PFSK-1 (cell line): Measurements from ENCODE around the gene FOXJ3.

Experiments used
- POLR2AphosphoS5 ChIP-seq: IDR thresholded peaks from 2 replicates; pipeline ENCODE4 v1.6.1; 2012; ENCODE audit warnings: low read depth, mild to moderate bottlenecking, control low read depth, low read length, moderate library complexity
- SIN3A ChIP-seq: IDR thresholded peaks from 2 replicates; pipeline ENCODE4 v1.6.1; 2012; ENCODE audit warnings: mild to moderate bottlenecking, low read length, moderate library complexity, borderline replicate concordance; ENCODE audit not compliant: insufficient read depth
- TAF1 ChIP-seq: IDR thresholded peaks from 2 replicates; pipeline ENCODE4 v1.6.1; 2012; ENCODE audit warnings: low read length, control low read depth, borderline replicate concordance; ENCODE audit not compliant: insufficient read depth
- TF ChIP-seq, protein P1 (sequence below), 2 experiments: IDR thresholded peaks; 2 replicates each; pipeline versions ENCODE4 v1.6.1 to v1.8.0; 2011 to 2012; ENCODE audit warnings: low read depth in 2 of 2, low read length in 2 of 2, control low read depth in 1 of 2, inconsistent platforms in 1 of 2, mild to moderate bottlenecking in 1 of 2, moderate library complexity in 1 of 2; ENCODE audit not compliant: insufficient read depth in 1 of 2

DNA sequence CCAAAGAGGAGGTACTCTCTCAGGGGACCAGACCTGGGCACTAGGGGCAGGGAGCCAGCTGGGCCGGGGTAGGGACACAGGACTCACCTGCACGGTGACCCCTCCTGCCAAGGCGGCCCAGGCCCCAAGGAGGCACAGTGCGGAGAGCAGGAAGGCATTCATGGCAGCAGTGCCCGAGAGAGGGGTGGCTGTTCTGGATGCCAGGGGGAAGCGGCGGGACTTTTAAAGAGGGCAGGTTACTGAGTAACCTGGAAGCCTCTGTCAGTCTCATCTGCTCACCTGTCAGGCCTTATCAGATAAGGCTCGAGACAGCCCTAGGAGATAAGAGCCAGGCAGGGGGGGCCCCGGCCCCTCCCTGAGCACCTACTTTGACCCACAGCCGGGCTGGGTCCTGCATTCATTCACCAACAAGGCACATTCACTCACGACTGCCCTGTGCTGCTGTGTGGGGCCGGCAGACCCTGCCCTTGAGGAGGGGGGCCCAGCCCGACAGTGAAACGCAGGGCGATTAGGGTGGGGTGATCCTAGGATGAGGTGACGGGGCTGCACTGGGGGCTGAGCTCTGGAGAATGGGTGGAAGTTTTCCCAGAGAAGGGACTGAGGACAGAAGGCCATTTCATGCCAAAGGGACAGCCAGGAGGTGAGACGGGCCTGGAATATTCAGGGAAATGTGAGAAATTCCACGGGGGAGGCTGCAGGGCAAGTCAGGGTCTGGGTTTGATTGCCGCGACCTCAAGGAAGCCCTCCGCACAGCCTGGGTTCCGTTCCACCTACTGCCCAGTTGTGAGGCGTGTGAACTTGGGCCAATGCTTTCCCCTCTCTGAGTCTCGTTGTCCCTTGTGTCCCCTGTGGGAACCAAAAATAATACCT, 170.2 kb downstream of the FOXJ3 start, which contains the start of gene GUCA2A:
- TF ChIP-seq TAF1 (no peak), SIN3A (no peak), POLR2AphosphoS5 (no peak)
- TF ChIP-seq, protein P1, sequence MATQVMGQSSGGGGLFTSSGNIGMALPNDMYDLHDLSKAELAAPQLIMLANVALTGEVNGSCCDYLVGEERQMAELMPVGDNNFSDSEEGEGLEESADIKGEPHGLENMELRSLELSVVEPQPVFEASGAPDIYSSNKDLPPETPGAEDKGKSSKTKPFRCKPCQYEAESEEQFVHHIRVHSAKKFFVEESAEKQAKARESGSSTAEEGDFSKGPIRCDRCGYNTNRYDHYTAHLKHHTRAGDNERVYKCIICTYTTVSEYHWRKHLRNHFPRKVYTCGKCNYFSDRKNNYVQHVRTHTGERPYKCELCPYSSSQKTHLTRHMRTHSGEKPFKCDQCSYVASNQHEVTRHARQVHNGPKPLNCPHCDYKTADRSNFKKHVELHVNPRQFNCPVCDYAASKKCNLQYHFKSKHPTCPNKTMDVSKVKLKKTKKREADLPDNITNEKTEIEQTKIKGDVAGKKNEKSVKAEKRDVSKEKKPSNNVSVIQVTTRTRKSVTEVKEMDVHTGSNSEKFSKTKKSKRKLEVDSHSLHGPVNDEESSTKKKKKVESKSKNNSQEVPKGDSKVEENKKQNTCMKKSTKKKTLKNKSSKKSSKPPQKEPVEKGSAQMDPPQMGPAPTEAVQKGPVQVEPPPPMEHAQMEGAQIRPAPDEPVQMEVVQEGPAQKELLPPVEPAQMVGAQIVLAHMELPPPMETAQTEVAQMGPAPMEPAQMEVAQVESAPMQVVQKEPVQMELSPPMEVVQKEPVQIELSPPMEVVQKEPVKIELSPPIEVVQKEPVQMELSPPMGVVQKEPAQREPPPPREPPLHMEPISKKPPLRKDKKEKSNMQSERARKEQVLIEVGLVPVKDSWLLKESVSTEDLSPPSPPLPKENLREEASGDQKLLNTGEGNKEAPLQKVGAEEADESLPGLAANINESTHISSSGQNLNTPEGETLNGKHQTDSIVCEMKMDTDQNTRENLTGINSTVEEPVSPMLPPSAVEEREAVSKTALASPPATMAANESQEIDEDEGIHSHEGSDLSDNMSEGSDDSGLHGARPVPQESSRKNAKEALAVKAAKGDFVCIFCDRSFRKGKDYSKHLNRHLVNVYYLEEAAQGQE (IDR thresholded peaks at IDR 0.05; ENCODE audit: insufficient read depth in 1 of 2, low read depth in 2 of 2, low read length in 2 of 2): no peak
